H1 (cell line): ENCODE data around the gene NT5C1B. TPM values are rescaled to one million over a fixed set of nuclear protein-coding genes. Genes with fewer than 3 reads are reported as not detected.

Source experiments
- CTCF ChIA-PET: fragments of 300-600 bp; sonication (Branson Sonifier 250); formaldehyde crosslinking; loops from one replicate; lab custom pipeline; 2021; ENCODE audit not compliant: partially characterized antibody; lab: Charles Lee
- POLR2A ChIA-PET: fragments of 300-600 bp; sonication (Branson Sonifier 250); formaldehyde crosslinking; loops from one replicate; lab custom pipeline; 2021; ENCODE audit warnings: inconsistent platforms; ENCODE audit not compliant: partially characterized antibody; lab: Charles Lee
- DNase-seq, 2 experiments: peaks; one replicate each; pipeline versions ENCODE4 v3.0.0 to v3.0.0-alpha.2; 2010 to 2022; ENCODE audit warnings: low spot score in 2 of 2, low read depth in 1 of 2, mixed read lengths in 1 of 2
- FAIRE-seq: peaks from 2 replicates; lab custom pipeline; 2011; peaks lifted over from hg19 to GRCh38; lab: Jason Lieb, UNC
- H2AFZ ChIP-seq: 2 replicates; pipeline ENCODE4 v1.8.1; 2012; ENCODE audit warnings: low read length, inconsistent platforms
- H2AK5ac ChIP-seq: 2 replicates; pipeline ENCODE4 v1.6.1; 2013; ENCODE audit warnings: low read depth, low read length
- H2BK120ac ChIP-seq: replicated peaks from 2 replicates; pipeline ENCODE3; 2013; ENCODE audit warnings: low read depth, low read length, inconsistent platforms
- H2BK12ac ChIP-seq: 2 replicates; pipeline ENCODE4 v1.6.1; 2013; ENCODE audit warnings: low read depth, low read length
- H2BK15ac ChIP-seq: 2 replicates; pipeline ENCODE4 v1.6.1; 2013; ENCODE audit warnings: low read length
- H2BK20ac ChIP-seq: 2 replicates; pipeline ENCODE4 v1.6.1; 2013; ENCODE audit warnings: low read length
- H2BK5ac ChIP-seq: 2 replicates; pipeline ENCODE4 v1.6.1; 2013; ENCODE audit warnings: low read depth, low read length
- H3K14ac ChIP-seq: 2 replicates; pipeline ENCODE4 v1.6.1; 2013; ENCODE audit warnings: inconsistent platforms; ENCODE audit not compliant: insufficient read length
- H3K18ac ChIP-seq: 2 replicates; pipeline ENCODE4 v1.6.1; 2013; ENCODE audit warnings: low read length; ENCODE audit errors: extremely low read depth
- H3K23ac ChIP-seq: 2 replicates; pipeline ENCODE4 v1.6.1; 2013; ENCODE audit warnings: inconsistent platforms; ENCODE audit not compliant: insufficient read length
- H3K23me2 ChIP-seq: 2 replicates; pipeline ENCODE4 v1.6.1; 2013; ENCODE audit warnings: low read depth, low read length
- H3K27ac ChIP-seq: 2 replicates; pipeline ENCODE4 v1.6.1; 2011; ENCODE audit warnings: low read depth, low read length, inconsistent platforms
- H3K27me3 ChIP-seq, 4 experiments: replicated peaks in 1 of 4; 1 replicate in 1 of 4; 2 replicates in 3 of 4; pipeline versions ENCODE4 v1.6.1 to v1.8.1; 2011 to 2013; ENCODE audit warnings: low read length in 3 of 4, mild to moderate bottlenecking in 3 of 4, inconsistent platforms in 2 of 4, mixed read lengths in 2 of 4, moderate library complexity in 1 of 4; ENCODE audit not compliant: control insufficient read depth in 3 of 4, insufficient read depth in 3 of 4; ENCODE audit errors: extremely low read depth in 1 of 4
- H3K36me3 ChIP-seq, 4 experiments: 2 replicates each; pipeline versions ENCODE4 v1.6.1 to v1.8.1; 2011 to 2013; ENCODE audit warnings: mild to moderate bottlenecking in 4 of 4, low read length in 3 of 4, moderate library complexity in 2 of 4, control low read depth in 1 of 4, inconsistent platforms in 1 of 4; ENCODE audit not compliant: insufficient read depth in 4 of 4, control insufficient read depth in 2 of 4
- H3K4ac ChIP-seq: replicated peaks from 2 replicates; pipeline ENCODE3; 2013; ENCODE audit warnings: low read length, low read depth, mixed read lengths, inconsistent platforms; ENCODE audit not compliant: insufficient read length
- H3K4me1 ChIP-seq, 4 experiments: replicated peaks in 1 of 4; 1 replicate in 1 of 4; 2 replicates in 3 of 4; pipeline versions ENCODE4 v1.6.1 to v1.8.1; 2011 to 2013; ENCODE audit warnings: low read length in 3 of 4, inconsistent platforms in 2 of 4, mixed read lengths in 1 of 4; ENCODE audit not compliant: insufficient read depth in 4 of 4, control insufficient read depth in 3 of 4
- H3K4me2 ChIP-seq, 2 experiments: 2 replicates each; pipeline versions ENCODE4 v1.6.1 to v1.8.1; 2011 to 2013; ENCODE audit warnings: low read depth in 2 of 2, low read length in 2 of 2, control low read depth in 1 of 2, inconsistent platforms in 1 of 2, mild to moderate bottlenecking in 1 of 2; ENCODE audit not compliant: insufficient read depth in 1 of 2
- H3K4me3 ChIP-seq, 4 experiments: fragments of 200-600, 300-600 bp in 1 of 4; sonication (generic), shearing (Covaris generic), sonication (Bioruptor Twin) in 1 of 4; 2 replicates each; pipeline versions ENCODE4 v1.5.1 to v1.8.1; 2011 to 2016; ENCODE audit warnings: low read length in 4 of 4, low read depth in 3 of 4, control low read depth in 2 of 4, inconsistent platforms in 2 of 4, mild to moderate bottlenecking in 2 of 4, mixed read lengths in 1 of 4, moderate library complexity in 1 of 4; ENCODE audit not compliant: insufficient read depth in 2 of 4; ENCODE audit errors: extremely low read depth in 1 of 4
- H3K56ac ChIP-seq: replicated peaks from 2 replicates; pipeline ENCODE3; 2013; ENCODE audit warnings: low read depth, mild to moderate bottlenecking, mixed read lengths, low read length, inconsistent platforms; ENCODE audit not compliant: insufficient read length
- H3K79me1 ChIP-seq: 2 replicates; pipeline ENCODE4 v1.6.1; 2013; ENCODE audit warnings: low read depth, low read length, control low read depth
- H3K79me2 ChIP-seq, 2 experiments: 2 replicates each; pipeline versions ENCODE4 v1.6.1 to v1.8.1; 2012 to 2013; ENCODE audit warnings: low read length in 2 of 2, mild to moderate bottlenecking in 2 of 2, inconsistent platforms in 1 of 2; ENCODE audit not compliant: insufficient read depth in 2 of 2, control insufficient read depth in 1 of 2
- H3K9ac ChIP-seq, 4 experiments: replicated peaks in 1 of 4; 1 replicate in 1 of 4; 2 replicates in 3 of 4; pipeline versions ENCODE4 v1.6.1 to v1.8.1; 2011 to 2013; ENCODE audit warnings: low read depth in 3 of 4, low read length in 3 of 4, control low read depth in 2 of 4, mild to moderate bottlenecking in 2 of 4, moderate library complexity in 2 of 4, inconsistent platforms in 1 of 4; ENCODE audit errors: extremely low read depth in 1 of 4
- H3K9me3 ChIP-seq, 2 experiments: 2 replicates each; pipeline versions ENCODE4 v1.6.1 to v1.8.1; 2012 to 2013; ENCODE audit warnings: mild to moderate bottlenecking in 2 of 2, moderate library complexity in 2 of 2, control low read depth in 1 of 2, inconsistent platforms in 1 of 2, low read depth in 1 of 2, low read length in 1 of 2, mixed read lengths in 1 of 2; ENCODE audit not compliant: insufficient read depth in 2 of 2
- H4K20me1 ChIP-seq, 2 experiments: replicated peaks in 1 of 2; 2 replicates each; pipeline versions ENCODE3 to v1.8.1; 2011 to 2013; ENCODE audit warnings: inconsistent platforms in 2 of 2, low read length in 2 of 2, mild to moderate bottlenecking in 1 of 2; ENCODE audit not compliant: insufficient read depth in 2 of 2, control insufficient read depth in 1 of 2
- H4K5ac ChIP-seq: 2 replicates; pipeline ENCODE4 v1.6.1; 2013; ENCODE audit warnings: low read length, low read depth, mixed read lengths, inconsistent platforms; ENCODE audit not compliant: insufficient read length
- H4K8ac ChIP-seq: 2 replicates; pipeline ENCODE4 v1.8.0; 2013; ENCODE audit warnings: mild to moderate bottlenecking, moderate library complexity, low read length, inconsistent platforms; ENCODE audit not compliant: insufficient read depth; ENCODE audit errors: extremely low read depth
- H4K91ac ChIP-seq: replicated peaks from 2 replicates; pipeline ENCODE3; 2013; ENCODE audit warnings: low read length, mixed read lengths, inconsistent platforms; ENCODE audit not compliant: insufficient read length
- BRCA1 ChIP-seq: IDR thresholded peaks from 2 replicates; pipeline ENCODE4 v1.6.1; 2012; ENCODE audit warnings: low read depth, low read length, improper control_type of control experiment
- CBX5 ChIP-seq: fragments of 300-800, 300-1000 bp; sonication (generic); IDR thresholded peaks from 2 replicates; pipeline ENCODE4 v1.7.1; 2016; ENCODE audit warnings: antibody characterized with exemption, low read length, low read depth
- CBX8 ChIP-seq: fragments of 300-800, 300-1000 bp; sonication (generic); IDR thresholded peaks from 2 replicates; pipeline ENCODE4 v1.7.1; 2016; ENCODE audit warnings: low read depth, low read length, borderline replicate concordance
- CHD2 ChIP-seq: IDR thresholded peaks from 2 replicates; pipeline ENCODE4 v1.6.1; 2012; ENCODE audit warnings: low read length, improper control_type of control experiment
- CREB1 ChIP-seq: IDR thresholded peaks from 2 replicates; pipeline ENCODE4 v1.6.1; 2012; ENCODE audit warnings: inconsistent platforms
- HDAC6 ChIP-seq: IDR thresholded peaks from one replicate; pipeline ENCODE4 v1.7.1; 2012; ENCODE audit warnings: low read depth, mild to moderate bottlenecking, inconsistent platforms, low read length, moderate library complexity
- NRF1 ChIP-seq: IDR thresholded peaks from 2 replicates; pipeline ENCODE4 v1.6.1; 2011; ENCODE audit warnings: mild to moderate bottlenecking, low read depth, low read length, improper control_type of control experiment
- PHF8 ChIP-seq: fragments of 200-600 bp; sonication (generic); conservative IDR thresholded peaks from 2 replicates; pipeline ENCODE4 v1.7.1; 2012; ENCODE audit warnings: low read depth, mild to moderate bottlenecking, inconsistent platforms, low read length, moderate library complexity
- RXRA ChIP-seq: IDR thresholded peaks from 2 replicates; pipeline ENCODE4 v1.6.1; 2011; ENCODE audit warnings: low read depth, mild to moderate bottlenecking, low read length, moderate library complexity; ENCODE audit not compliant: insufficient read depth
- SUZ12 ChIP-seq: fragments of 200-600 bp; sonication (generic); IDR thresholded peaks from 2 replicates; pipeline ENCODE4 v1.6.1; 2012; ENCODE audit warnings: mild to moderate bottlenecking, inconsistent platforms, low read length, moderate library complexity, mixed read lengths
- TEAD4 ChIP-seq: IDR thresholded peaks from 2 replicates; pipeline ENCODE4 v1.6.1; 2012; ENCODE audit warnings: low read depth, low read length, inconsistent platforms, mixed read lengths
- polyA plus RNA-seq, 7 experiments: library from polyadenylated mRNA; depleted of rRNA in 3 of 7; stranded (reverse) in 5 of 7; unstranded in 2 of 7; fragments of >200 nt in 5 of 7; fragments of 200-250 nt in 2 of 7; gene quantifications; 1 replicate in 5 of 7; 2 replicates in 1 of 7; 4 replicates in 1 of 7; pipeline versions ENCODE4 v1.2.1 to v1.2.3, GENCODE V29; 2011 to 2013; ENCODE audit warnings: missing spikeins in 2 of 7, mixed read lengths in 2 of 7
- total RNA-seq: library from RNA; stranded (reverse); fragmentation: NEBNext Ultra II Directional; extraction: Animal tissue kit (Norgen Biotek cat#: 25700); gene quantifications from 2 replicates; pipeline ENCODE4 v1.2.1, GENCODE V29; 2021
- TF ChIP-seq, protein P1 (sequence below): IDR thresholded peaks from 2 replicates; pipeline ENCODE4 v1.6.1; 2012; ENCODE audit warnings: low read length, inconsistent platforms
- TF ChIP-seq, protein P2 (sequence below): IDR thresholded peaks from 2 replicates; pipeline ENCODE4 v1.6.1; 2011; ENCODE audit warnings: low read length, improper control_type of control experiment

Gene NT5C1B
- total and polyA plus RNA-seq, 2 of the 8 experiments (the other 6 are each of a cell fraction or from before 2014, with no cell fraction given) = not detected

DNA sequence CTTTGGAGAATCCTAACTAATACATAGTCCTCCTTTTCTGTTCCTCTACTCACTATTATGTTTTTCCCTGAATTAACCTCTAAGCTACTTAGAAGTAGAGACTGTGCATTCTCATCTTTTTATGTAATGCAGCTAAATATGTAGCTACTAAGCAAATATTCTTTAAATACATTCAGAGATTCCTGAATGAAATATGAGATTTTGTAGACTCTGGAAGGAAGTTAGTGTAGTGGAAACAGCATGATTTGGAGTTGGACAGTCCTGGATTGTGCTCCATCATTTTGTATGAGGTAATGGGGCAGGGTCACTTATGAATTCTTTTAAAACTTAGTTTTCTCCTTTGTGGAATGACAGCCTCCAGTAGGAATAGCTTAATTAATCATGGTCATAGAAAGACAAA, 24.7 kb upstream of the NT5C1B start:
- Histone ChIP-seq H3K79me2 (no peaks in the 10 kb centered on the region), H3K27ac (no peak overlapping the region), H3K9ac (no peak overlapping the region), H3K14ac (no peak overlapping the region), H2BK120ac (no peak overlapping the region), H2BK15ac (no peak overlapping the region), H3K4me1 (no peaks in the 10 kb centered on the region), H3K79me1 (no peaks in the 10 kb centered on the region), H3K36me3 (no peaks in the 10 kb centered on the region), H3K27me3 (no peaks in the 10 kb centered on the region), H3K23ac (no peak overlapping the region), H2AFZ (no peak overlapping the region), H3K9me3 (no peaks in the 10 kb centered on the region), H3K4me3 (no peak overlapping the region), H4K20me1 (no peaks in the 10 kb centered on the region), H4K5ac (no peak overlapping the region), H3K4ac (no peak overlapping the region), H4K8ac (no peak overlapping the region), H3K23me2 (no peaks in the 10 kb centered on the region), H3K56ac (no peak overlapping the region), H2BK20ac (no peak overlapping the region), H3K4me2 (no peak overlapping the region), H4K91ac (no peak overlapping the region), H2AK5ac (no peak overlapping the region), H3K18ac (no peak overlapping the region), H2BK5ac (no peak overlapping the region), H2BK12ac (no peak overlapping the region)
- CTCF ChIA-PET = interaction anchor here (0.6 kb wide), 1 partner anchor 709 kb away, joined by 3 read pairs; no protein-coding TSS in a partner anchor
- DNase-seq (no peak), FAIRE-seq (no peak)
- POLR2A ChIA-PET = no interaction called here
- no peak for TF ChIP-seq CBX5
- TF ChIP-seq RXRA = no peak
- TF ChIP-seq PHF8 = no peak
- TF ChIP-seq CREB1 = no peak
- TF ChIP-seq, protein P1, sequence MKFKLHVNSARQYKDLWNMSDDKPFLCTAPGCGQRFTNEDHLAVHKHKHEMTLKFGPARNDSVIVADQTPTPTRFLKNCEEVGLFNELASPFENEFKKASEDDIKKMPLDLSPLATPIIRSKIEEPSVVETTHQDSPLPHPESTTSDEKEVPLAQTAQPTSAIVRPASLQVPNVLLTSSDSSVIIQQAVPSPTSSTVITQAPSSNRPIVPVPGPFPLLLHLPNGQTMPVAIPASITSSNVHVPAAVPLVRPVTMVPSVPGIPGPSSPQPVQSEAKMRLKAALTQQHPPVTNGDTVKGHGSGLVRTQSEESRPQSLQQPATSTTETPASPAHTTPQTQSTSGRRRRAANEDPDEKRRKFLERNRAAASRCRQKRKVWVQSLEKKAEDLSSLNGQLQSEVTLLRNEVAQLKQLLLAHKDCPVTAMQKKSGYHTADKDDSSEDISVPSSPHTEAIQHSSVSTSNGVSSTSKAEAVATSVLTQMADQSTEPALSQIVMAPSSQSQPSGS = no peak
- TF ChIP-seq NRF1 = no peak
- TF ChIP-seq BRCA1 = no peak
- TF ChIP-seq TEAD4 = no peak
- TF ChIP-seq, protein P2, sequence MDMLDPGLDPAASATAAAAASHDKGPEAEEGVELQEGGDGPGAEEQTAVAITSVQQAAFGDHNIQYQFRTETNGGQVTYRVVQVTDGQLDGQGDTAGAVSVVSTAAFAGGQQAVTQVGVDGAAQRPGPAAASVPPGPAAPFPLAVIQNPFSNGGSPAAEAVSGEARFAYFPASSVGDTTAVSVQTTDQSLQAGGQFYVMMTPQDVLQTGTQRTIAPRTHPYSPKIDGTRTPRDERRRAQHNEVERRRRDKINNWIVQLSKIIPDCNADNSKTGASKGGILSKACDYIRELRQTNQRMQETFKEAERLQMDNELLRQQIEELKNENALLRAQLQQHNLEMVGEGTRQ = no peak
- no peak for TF ChIP-seq SUZ12
- TF ChIP-seq CHD2 = no peak
- TF ChIP-seq HDAC6 = no peak
- TF ChIP-seq CBX8 = no peak
